GM18907 (cell line): Measurements from ENCODE around the gene RCN1.
"Not testable (repeated sequence)": the region's sequence is repeated elsewhere in the genome, so short reads cannot be mapped to it uniquely, and the experiment has no call there.

Experiments used
- ATAC-seq: cut with Tn5 transposase; IDR thresholded peaks from one replicate; pipeline ENCODE4 v1.9.1; 2021; ENCODE audit warnings: mild to moderate bottlenecking, moderate library complexity; ENCODE audit not compliant: unreplicated experiment

The RCN1 gene

GRCh38 chr11:32090545-32091370 lies at the start of gene RCN1:
TSS of gene RCN1 (plus strand) at chr11:32091074. CDS start at chr11:32091197, 123 bp downstream.
- peak; percentile 62 for ATAC-seq

GRCh38 chr11:32043737-32044136 lies 47.1 kb upstream of the RCN1 start:
- ATAC-seq = no peak

- no peak for ATAC-seq
Measured at GRCh38 chr11:32044158-32044863, 46.6 kb upstream of the RCN1 start.

- ATAC-seq = no peak
Measured at GRCh38 chr11:32045456-32045855, 45.4 kb upstream of the RCN1 start.

- ATAC-seq = no peak
Measured at GRCh38 chr11:32050264-32050663, 40.6 kb upstream of the RCN1 start.

- no peak for ATAC-seq
Measured at GRCh38 chr11:32052215-32052614, 38.7 kb upstream of the RCN1 start.

GRCh38 chr11:32053151-32053888 lies 37.6 kb upstream of the RCN1 start:
- no peak for ATAC-seq

- ATAC-seq = no peak
Measured at GRCh38 chr11:32055861-32056260, 35.0 kb upstream of the RCN1 start.

GRCh38 chr11:32056438-32056837 lies 34.4 kb upstream of the RCN1 start:
- no peak for ATAC-seq

- ATAC-seq = no peak
Measured at GRCh38 chr11:32059686-32060462, 31.0 kb upstream of the RCN1 start.

- ATAC-seq = no peak
Measured at GRCh38 chr11:32062540-32062939, 28.3 kb upstream of the RCN1 start.

GRCh38 chr11:32063031-32063430 lies 27.8 kb upstream of the RCN1 start:
- not testable (repeated sequence) for ATAC-seq

- ATAC-seq = no peak
Measured at GRCh38 chr11:32065865-32066629, 24.8 kb upstream of the RCN1 start.

GRCh38 chr11:32068134-32068870 lies 22.6 kb upstream of the RCN1 start:
- ATAC-seq = no peak

GRCh38 chr11:32069361-32070058 lies 21.4 kb upstream of the RCN1 start:
- no peak for ATAC-seq

- ATAC-seq = no peak
Measured at GRCh38 chr11:32070692-32071091, 20.2 kb upstream of the RCN1 start.

GRCh38 chr11:32071811-32072210 lies 19.1 kb upstream of the RCN1 start:
- no peak for ATAC-seq

- ATAC-seq = no peak
Measured at GRCh38 chr11:32072872-32073643, 17.8 kb upstream of the RCN1 start.
